AG08395 (cell line): Measurements from ENCODE around the gene CDK11A.
"Not testable (repeated sequence)": the region's sequence is repeated elsewhere in the genome, so short reads cannot be mapped to it uniquely, and the experiment has no call there.

Experiments
- DNase-seq: peaks from one replicate; pipeline ENCODE4 v3.0.0; 2012; ENCODE audit warnings: mixed read lengths, low spot score

The CDK11A gene

GRCh38 chr1:1662392-1662791 is 61.8 kb downstream of the CDK11A start:
- not testable (repeated sequence) for DNase-seq

- DNase-seq = peak; percentile 95
Measured at GRCh38 chr1:1658583-1659549, 65.3 kb downstream of the CDK11A start, which contains the start of gene CDK11B. Gene CDK11B, minus strand, starts transcription at chr1:1659004. Its CDS starts 1,519 bp downstream, at chr1:1657485.
